ENCODE measurements around the gene HAGHL.
"Not testable (repeated sequence)": the region's sequence is repeated elsewhere in the genome, so short reads cannot be mapped to it uniquely, and the experiment has no call there.

Gene HAGHL

DNA sequence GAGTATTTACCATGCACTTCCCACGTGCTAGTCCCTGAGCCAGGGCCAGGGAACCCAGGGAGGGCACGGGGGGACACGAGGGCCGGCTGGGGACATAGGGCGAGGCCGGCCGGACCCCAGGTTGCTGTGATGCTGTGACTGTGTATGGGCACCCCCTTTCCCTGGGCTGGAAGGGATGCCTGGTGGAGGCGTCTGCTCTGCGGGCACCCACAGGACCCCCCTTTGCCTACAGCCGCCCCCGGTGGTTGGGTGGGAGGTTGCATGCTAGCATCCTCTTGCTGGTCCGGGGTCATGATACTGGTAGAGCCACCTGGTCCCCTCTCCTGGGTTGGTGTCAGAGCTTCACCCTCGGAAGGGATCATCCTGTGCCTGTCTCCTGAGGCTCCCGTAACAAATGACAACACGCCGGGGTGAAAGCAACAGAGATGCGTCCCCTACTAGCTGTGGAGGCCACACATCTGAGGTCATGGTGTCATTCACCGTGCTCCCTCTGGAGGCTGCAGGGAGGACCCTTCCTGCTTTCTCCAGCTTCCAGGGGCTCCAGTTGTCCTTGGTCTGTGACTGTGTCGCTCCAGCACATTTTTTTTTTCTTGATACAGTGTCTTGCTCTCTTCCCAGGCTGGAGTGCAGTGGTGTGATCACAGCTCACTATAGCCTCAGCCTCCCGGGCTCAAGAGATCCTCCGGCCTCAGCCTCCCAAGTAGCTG is 17.0 kb downstream of the HAGHL start:
- H3K27ac ChIP-seq (ENCODE audit: insufficient read depth, low read length, poor library complexity, severe bottlenecking): no peak overlapping the region
- no peaks in the 10 kb centered on the region for H3K27me3 ChIP-seq (replicated peaks; ENCODE audit: control insufficient read depth, insufficient read depth, low read length, poor library complexity, severe bottlenecking)
- H3K36me3 ChIP-seq (ENCODE audit: control insufficient read depth, insufficient read depth, low read length): no peaks in the 10 kb centered on the region
- no peak for DNase-seq
- no peak overlapping the region for H3K4me3 ChIP-seq (ENCODE audit: insufficient read depth, low read depth, low read length, poor library complexity, severe bottlenecking)
- no peaks in the 10 kb centered on the region for H3K9me3 ChIP-seq (ENCODE audit: control insufficient read depth, low read length)
- H3K4me1 ChIP-seq (ENCODE audit: control insufficient read depth, insufficient read depth, low read length, poor library complexity, severe bottlenecking): peaks cover 14% of the 10 kb centered on the region

DNA sequence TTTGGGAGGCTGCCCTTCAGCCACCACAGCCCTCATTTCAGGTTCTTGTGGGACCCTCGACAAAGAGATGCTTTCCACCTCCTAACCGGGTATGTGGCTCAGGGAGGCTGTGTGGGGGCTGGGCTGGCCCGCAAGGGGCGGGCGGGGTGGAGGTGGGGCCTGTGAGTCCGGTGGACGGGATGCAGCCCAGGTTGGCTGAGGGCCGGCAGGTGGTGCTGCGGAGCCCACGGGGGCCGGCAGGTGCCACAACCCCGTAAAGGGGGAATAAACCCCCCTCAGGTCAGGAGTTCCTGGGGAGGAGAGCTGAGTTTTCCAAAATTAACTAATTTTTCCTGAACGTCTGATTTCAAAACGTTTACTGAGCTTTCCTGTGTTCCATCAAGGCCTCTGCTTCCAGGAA is 18.8 kb downstream of the HAGHL start:
- Histone ChIP-seq H3K4me3 (ENCODE audit: insufficient read depth, low read depth, low read length, poor library complexity, severe bottlenecking) (no peak overlapping the region), H3K4me1 (ENCODE audit: control insufficient read depth, insufficient read depth, low read length, poor library complexity, severe bottlenecking) (no peaks in the 10 kb centered on the region), H3K27ac (ENCODE audit: insufficient read depth, low read length, poor library complexity, severe bottlenecking) (no peak overlapping the region), H3K27me3 (replicated peaks; ENCODE audit: control insufficient read depth, insufficient read depth, low read length, poor library complexity, severe bottlenecking) (no peaks in the 10 kb centered on the region), H3K9me3 (ENCODE audit: control insufficient read depth, low read length) (no peaks in the 10 kb centered on the region), H3K36me3 (ENCODE audit: control insufficient read depth, insufficient read depth, low read length) (no peaks in the 10 kb centered on the region)
- DNase-seq: no peak

- no peaks in the 10 kb centered on the region for H3K4me1 ChIP-seq (ENCODE audit: control insufficient read depth, insufficient read depth, low read length, poor library complexity, severe bottlenecking)
- no peaks in the 10 kb centered on the region for H3K27me3 ChIP-seq (replicated peaks; ENCODE audit: control insufficient read depth, insufficient read depth, low read length, poor library complexity, severe bottlenecking)
- no peak overlapping the region for H3K4me3 ChIP-seq (ENCODE audit: insufficient read depth, low read depth, low read length, poor library complexity, severe bottlenecking)
- H3K36me3 ChIP-seq (ENCODE audit: control insufficient read depth, insufficient read depth, low read length): no peaks in the 10 kb centered on the region
- H3K27ac ChIP-seq (ENCODE audit: insufficient read depth, low read length, poor library complexity, severe bottlenecking): no peak overlapping the region
- no peaks in the 10 kb centered on the region for H3K9me3 ChIP-seq (ENCODE audit: control insufficient read depth, low read length)
- no peak for DNase-seq
These were observed 19.7 kb downstream of the HAGHL start for GRCh38 chr16:746637-747036.

DNA sequence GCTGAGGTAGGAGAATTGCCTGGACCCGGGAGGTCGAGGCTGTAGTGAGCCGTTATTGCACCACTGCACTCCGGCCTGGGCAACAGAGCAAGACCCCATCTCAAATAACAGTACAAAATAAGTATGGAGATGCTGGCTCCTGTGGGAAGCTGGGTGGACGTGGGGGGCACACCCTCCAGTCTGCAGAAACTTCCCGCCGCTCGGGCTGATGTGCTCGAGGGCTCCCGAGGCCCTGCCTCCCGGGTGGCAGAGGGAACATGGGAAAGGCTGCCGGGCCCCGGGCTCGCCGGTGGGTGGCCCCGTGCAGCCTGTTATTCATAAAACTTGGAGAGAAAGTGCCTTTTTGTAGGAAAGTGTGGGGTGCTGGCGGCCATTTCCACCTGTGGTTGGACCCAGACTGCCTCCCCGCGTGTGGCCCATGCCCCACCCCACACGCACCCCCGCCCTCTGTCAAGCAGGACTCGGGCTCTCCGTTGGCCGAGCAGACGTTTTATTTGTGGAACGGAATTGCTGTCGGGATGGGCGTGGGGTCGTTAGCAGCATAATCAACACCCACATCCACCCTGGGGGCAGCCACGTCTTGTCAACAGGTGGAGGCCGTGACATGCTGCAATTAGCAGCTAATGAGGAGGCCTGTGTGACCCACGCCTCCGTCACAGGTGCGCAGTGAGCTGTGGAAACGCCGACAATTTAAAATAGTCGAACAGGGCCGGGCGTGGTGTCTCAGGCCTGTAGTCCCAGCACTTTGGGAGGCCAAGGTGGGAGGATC is 21.3 kb downstream of the HAGHL start:
- no peaks in the 10 kb centered on the region for H3K4me1 ChIP-seq (ENCODE audit: control insufficient read depth, insufficient read depth, low read length, poor library complexity, severe bottlenecking)
- no peak for DNase-seq
- no peaks in the 10 kb centered on the region for H3K27me3 ChIP-seq (replicated peaks; ENCODE audit: control insufficient read depth, insufficient read depth, low read length, poor library complexity, severe bottlenecking)
- H3K36me3 ChIP-seq (ENCODE audit: control insufficient read depth, insufficient read depth, low read length): no peaks in the 10 kb centered on the region
- H3K27ac ChIP-seq (ENCODE audit: insufficient read depth, low read length, poor library complexity, severe bottlenecking): no peak overlapping the region
- H3K9me3 ChIP-seq (ENCODE audit: control insufficient read depth, low read length): no peaks in the 10 kb centered on the region
- no peak overlapping the region for H3K4me3 ChIP-seq (ENCODE audit: insufficient read depth, low read depth, low read length, poor library complexity, severe bottlenecking)

DNA sequence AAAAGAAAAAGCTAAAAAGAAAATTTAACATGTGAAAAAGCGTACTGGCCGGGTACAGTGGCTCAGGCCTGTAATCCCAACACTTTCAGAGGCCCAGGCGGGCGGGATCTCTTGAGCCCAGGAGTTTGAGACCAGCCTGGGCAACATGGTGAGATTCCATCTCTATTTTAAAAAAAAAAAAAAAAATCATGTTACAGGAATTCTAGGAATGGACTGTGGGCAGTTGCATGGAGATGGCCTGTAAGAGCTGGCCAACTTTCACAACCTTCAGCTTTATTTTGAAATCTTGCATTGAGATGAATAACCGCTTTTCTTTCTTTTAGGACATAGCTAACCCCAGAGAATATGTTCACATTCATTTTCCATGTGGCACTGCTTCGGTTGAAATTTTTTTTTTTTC is 22.1 kb downstream of the HAGHL start:
- DNase-seq: no peak
- no peaks in the 10 kb centered on the region for H3K36me3 ChIP-seq (ENCODE audit: control insufficient read depth, insufficient read depth, low read length)
- no peak overlapping the region for H3K27ac ChIP-seq (ENCODE audit: insufficient read depth, low read length, poor library complexity, severe bottlenecking)
- no peaks in the 10 kb centered on the region for H3K9me3 ChIP-seq (ENCODE audit: control insufficient read depth, low read length)
- H3K4me3 ChIP-seq (ENCODE audit: insufficient read depth, low read depth, low read length, poor library complexity, severe bottlenecking): no peak overlapping the region
- no peaks in the 10 kb centered on the region for H3K4me1 ChIP-seq (ENCODE audit: control insufficient read depth, insufficient read depth, low read length, poor library complexity, severe bottlenecking)
- no peaks in the 10 kb centered on the region for H3K27me3 ChIP-seq (replicated peaks; ENCODE audit: control insufficient read depth, insufficient read depth, low read length, poor library complexity, severe bottlenecking)

DNA sequence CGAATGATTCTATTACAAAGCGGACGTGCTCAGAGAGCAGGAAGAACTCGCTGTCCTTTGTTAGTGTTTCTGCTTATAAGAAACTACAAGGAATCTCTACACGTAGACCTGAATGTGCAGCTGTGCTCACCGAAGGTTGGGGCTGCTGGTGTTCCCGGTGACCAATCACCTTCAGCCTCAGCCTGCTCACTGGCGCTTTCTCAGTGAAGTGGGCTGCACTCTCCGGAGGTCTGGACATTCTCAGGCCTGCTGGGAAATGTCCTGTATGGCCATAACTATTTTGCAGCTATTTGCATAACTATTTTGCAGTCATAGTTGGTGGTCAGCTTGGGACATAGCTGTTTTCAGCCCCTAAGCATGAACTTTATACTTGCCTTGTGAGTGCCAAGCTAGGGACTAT is 23.6 kb downstream of the HAGHL start:
- Histone ChIP-seq H3K9me3 (ENCODE audit: control insufficient read depth, low read length) (no peaks in the 10 kb centered on the region), H3K27me3 (replicated peaks; ENCODE audit: control insufficient read depth, insufficient read depth, low read length, poor library complexity, severe bottlenecking) (no peaks in the 10 kb centered on the region), H3K4me3 (ENCODE audit: insufficient read depth, low read depth, low read length, poor library complexity, severe bottlenecking) (no peak overlapping the region), H3K27ac (ENCODE audit: insufficient read depth, low read length, poor library complexity, severe bottlenecking) (no peak overlapping the region), H3K36me3 (ENCODE audit: control insufficient read depth, insufficient read depth, low read length) (no peaks in the 10 kb centered on the region), H3K4me1 (ENCODE audit: control insufficient read depth, insufficient read depth, low read length, poor library complexity, severe bottlenecking) (no peaks in the 10 kb centered on the region)
- DNase-seq: no peak

DNA sequence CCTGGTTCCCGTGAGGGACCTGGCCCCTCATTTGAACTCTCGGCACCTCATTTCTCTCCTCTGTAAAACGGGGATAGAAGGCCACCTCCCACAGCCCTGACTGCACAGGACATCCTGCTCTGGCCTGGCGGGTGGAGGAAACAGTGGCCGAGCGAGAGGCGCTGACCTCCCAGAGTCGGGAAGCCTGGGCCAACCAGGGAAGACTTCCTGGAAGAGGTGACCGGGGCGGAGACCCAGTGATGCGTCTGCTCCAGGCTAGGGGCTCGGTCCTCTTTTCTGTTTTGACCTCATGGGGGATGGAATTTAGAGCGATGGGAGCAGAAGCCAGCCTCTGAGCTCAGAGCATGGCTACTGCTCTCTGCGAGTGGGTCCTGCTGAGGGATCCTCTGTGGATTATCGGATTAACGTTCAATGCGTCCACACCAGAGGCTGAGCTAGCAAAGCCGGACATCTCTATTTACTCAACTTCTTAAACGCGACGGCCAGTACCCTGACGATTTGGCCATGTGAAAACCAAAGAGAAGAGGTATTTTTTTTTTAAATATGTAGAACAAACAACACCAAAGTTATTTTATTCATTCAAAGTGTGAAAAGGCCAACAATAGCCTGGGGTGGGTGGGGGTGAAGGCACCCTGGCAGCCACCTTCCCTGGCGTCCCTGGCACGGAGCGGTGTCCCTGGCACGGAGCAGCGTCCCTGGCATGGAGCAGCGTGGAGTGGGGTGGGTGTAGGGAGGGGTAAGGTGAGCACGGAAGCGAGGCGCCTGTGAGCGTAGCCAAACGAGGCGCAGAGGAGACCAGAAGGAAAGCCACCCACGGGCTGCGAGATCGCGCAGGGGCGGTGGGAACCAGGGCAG is 24.5 kb downstream of the HAGHL start:
- no peak for DNase-seq
- no peak overlapping the region for H3K4me3 ChIP-seq (ENCODE audit: insufficient read depth, low read depth, low read length, poor library complexity, severe bottlenecking)
- no peaks in the 10 kb centered on the region for H3K27me3 ChIP-seq (replicated peaks; ENCODE audit: control insufficient read depth, insufficient read depth, low read length, poor library complexity, severe bottlenecking)
- H3K27ac ChIP-seq (ENCODE audit: insufficient read depth, low read length, poor library complexity, severe bottlenecking): no peak overlapping the region
- H3K36me3 ChIP-seq (ENCODE audit: control insufficient read depth, insufficient read depth, low read length): no peaks in the 10 kb centered on the region
- H3K4me1 ChIP-seq (ENCODE audit: control insufficient read depth, insufficient read depth, low read length, poor library complexity, severe bottlenecking): no peaks in the 10 kb centered on the region
- H3K9me3 ChIP-seq (ENCODE audit: control insufficient read depth, low read length): no peaks in the 10 kb centered on the region

- H3K4me1 ChIP-seq (ENCODE audit: control insufficient read depth, insufficient read depth, low read length, poor library complexity, severe bottlenecking): no peaks in the 10 kb centered on the region
- H3K36me3 ChIP-seq (ENCODE audit: control insufficient read depth, insufficient read depth, low read length): no peaks in the 10 kb centered on the region
- no peak overlapping the region for H3K27ac ChIP-seq (ENCODE audit: insufficient read depth, low read length, poor library complexity, severe bottlenecking)
- no peak for DNase-seq
- H3K4me3 ChIP-seq (ENCODE audit: insufficient read depth, low read depth, low read length, poor library complexity, severe bottlenecking): no peak overlapping the region
- no peaks in the 10 kb centered on the region for H3K27me3 ChIP-seq (replicated peaks; ENCODE audit: control insufficient read depth, insufficient read depth, low read length, poor library complexity, severe bottlenecking)
- no peaks in the 10 kb centered on the region for H3K9me3 ChIP-seq (ENCODE audit: control insufficient read depth, low read length)
These were observed 25.1 kb downstream of the HAGHL start for GRCh38 chr16:752007-752312.

DNA sequence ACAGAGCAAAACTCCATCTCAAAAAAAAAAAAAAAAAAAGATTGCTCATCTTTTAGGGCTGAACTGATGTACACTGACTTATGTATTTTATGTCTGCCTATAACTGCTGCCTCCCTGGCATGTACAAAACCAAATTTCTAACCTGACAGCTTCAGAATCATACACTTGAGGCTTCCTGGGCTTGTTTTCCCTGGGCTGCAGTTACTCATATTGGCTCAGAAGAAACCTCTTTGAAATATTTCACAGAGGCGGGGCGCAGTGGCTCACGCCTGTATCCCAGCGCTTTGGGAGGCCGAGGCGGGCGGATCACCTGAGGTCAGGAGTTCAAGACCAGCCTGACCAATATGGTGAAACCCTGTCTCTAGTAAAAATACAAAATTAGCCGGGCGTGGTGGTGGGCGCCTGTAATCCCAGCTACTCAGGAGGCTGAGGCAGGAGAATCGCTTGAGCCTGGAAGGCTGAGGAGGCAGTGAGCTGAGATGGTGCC is 27.3 kb downstream of the HAGHL start:
- not testable (repeated sequence) for H3K27ac ChIP-seq (ENCODE audit: insufficient read depth, low read length, poor library complexity, severe bottlenecking); DNase-seq; H3K27me3 ChIP-seq (replicated peaks; ENCODE audit: control insufficient read depth, insufficient read depth, low read length, poor library complexity, severe bottlenecking); H3K4me1 ChIP-seq (ENCODE audit: control insufficient read depth, insufficient read depth, low read length, poor library complexity, severe bottlenecking); H3K36me3 ChIP-seq (ENCODE audit: control insufficient read depth, insufficient read depth, low read length); H3K4me3 ChIP-seq (ENCODE audit: insufficient read depth, low read depth, low read length, poor library complexity, severe bottlenecking); H3K9me3 ChIP-seq (ENCODE audit: control insufficient read depth, low read length)

DNA sequence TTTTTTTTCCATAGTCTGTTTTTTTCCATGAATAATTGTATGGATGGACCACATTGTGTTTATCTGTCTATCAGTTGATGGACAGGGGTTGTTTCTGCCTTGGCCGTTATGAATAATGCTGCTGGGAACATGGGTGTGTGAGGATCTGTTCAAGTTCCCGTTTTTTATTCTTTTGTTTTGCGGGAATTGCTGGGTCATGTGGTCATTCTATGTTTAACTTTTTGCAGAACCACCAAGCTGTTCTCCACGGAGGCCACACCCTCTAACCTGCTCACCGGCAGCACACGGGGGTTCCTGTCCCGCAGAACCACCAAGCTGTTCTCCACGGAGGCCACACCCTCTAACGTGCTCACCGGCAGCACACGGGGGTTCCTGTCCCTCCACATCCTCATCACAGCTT is 27.8 kb downstream of the HAGHL start:
- Histone ChIP-seq H3K4me3 (ENCODE audit: insufficient read depth, low read depth, low read length, poor library complexity, severe bottlenecking) (no peak overlapping the region), H3K9me3 (ENCODE audit: control insufficient read depth, low read length) (no peaks in the 10 kb centered on the region), H3K36me3 (ENCODE audit: control insufficient read depth, insufficient read depth, low read length) (no peaks in the 10 kb centered on the region), H3K27me3 (replicated peaks; ENCODE audit: control insufficient read depth, insufficient read depth, low read length, poor library complexity, severe bottlenecking) (no peaks in the 10 kb centered on the region), H3K4me1 (ENCODE audit: control insufficient read depth, insufficient read depth, low read length, poor library complexity, severe bottlenecking) (no peaks in the 10 kb centered on the region), H3K27ac (ENCODE audit: insufficient read depth, low read length, poor library complexity, severe bottlenecking) (no peak overlapping the region)
- no peak for DNase-seq
